ENCODE measurements around the gene LIPA. TPM values are rescaled to one million over a fixed set of nuclear protein-coding genes. Genes with fewer than 3 reads are reported as not detected.

The LIPA gene
- total and polyA plus RNA-seq, 9 of the 15 experiments (the other 6 are each of a cell fraction or from before 2014, with no cell fraction given) = 0.07 to 0.40 (median 0.15) TPM; not detected in 1

DNA sequence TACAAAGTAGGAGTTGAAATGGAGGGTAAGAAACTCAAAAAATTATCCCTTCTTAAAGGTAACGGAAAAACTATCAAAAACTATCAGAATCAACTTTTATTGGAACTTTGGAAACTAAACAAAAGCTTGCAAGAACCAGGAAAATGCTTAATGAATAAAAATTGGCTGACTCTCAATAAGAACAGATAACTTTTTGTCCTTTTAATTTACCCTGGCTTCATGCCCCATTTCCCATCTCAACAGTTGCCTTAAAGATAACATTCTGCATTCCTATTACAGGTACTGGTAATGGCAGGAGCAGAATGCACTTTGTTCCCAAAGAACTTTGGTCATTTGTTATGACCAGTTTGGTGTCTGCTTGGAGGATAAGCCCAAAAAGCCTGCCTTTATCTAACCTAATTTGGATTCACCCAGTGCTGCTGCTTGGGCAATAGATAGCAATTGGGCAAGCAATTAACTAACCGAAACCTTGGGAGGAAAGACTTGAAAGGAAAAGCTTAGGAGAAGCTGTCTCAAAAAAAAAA is 62.3 kb downstream of the LIPA start:
- ChIA-PET CTCF (ENCODE audit: low intra/inter-chr PET ratio) (no interaction called here), POLR2A (no interaction called here)
- 3% methylated on average over 2 of the region's 2 CpGs for WGBS (ENCODE audit: insufficient coverage, low coverage, missing lambda C conversion rate)
- H3K4me1 ChIP-seq (replicated peaks in 1 of 2; ENCODE audit: control insufficient read depth in 2 of 2, insufficient read depth in 2 of 2, low read length in 2 of 2) = no peaks in the 10 kb centered on the region
- no peaks in the 10 kb centered on the region for H4K20me1 ChIP-seq (replicated peaks; ENCODE audit: control insufficient read depth, insufficient read depth, low read length)
- no TSS peak for BruUV-seq (replicated peaks)
- H3K27ac ChIP-seq (ENCODE audit: extremely low read depth, low read depth, low read length) = no peak overlapping the region
- no peak overlapping the region for H3K4me3 ChIP-seq
- no peak overlapping the region for H3K4me2 ChIP-seq (ENCODE audit: insufficient read depth, low read length)
- H3K27me3 ChIP-seq (ENCODE audit: control insufficient read depth in 2 of 2, insufficient read depth in 2 of 2, low read length in 2 of 2) = no peaks in the 10 kb centered on the region
- no peaks in the 10 kb centered on the region for H3K9me1 ChIP-seq (ENCODE audit: control insufficient read depth, insufficient read depth, low read length)
- in situ Hi-C loops (cut with MboI) = no loop called here
- no peak overlapping the region for H2AFZ ChIP-seq (ENCODE audit: low read depth, low read length)
- H3K9me3 ChIP-seq (replicated peaks; ENCODE audit: control insufficient read depth, insufficient read depth, low read depth, low read length) = no peaks in the 10 kb centered on the region
- intact Hi-C loops (cut with micrococcal nuclease) = no loop called here
- no peak for ATAC-seq
- FAIRE-seq = no peak
- H3K79me2 ChIP-seq (ENCODE audit: control insufficient read depth, insufficient read depth, low read length) = no peaks in the 10 kb centered on the region
- no peak for DNase-seq (ENCODE audit: extremely low read depth in 1 of 4, low spot score in 3 of 4)
- no peak overlapping the region for H3K9ac ChIP-seq (ENCODE audit: insufficient read depth in 1 of 2, low read depth in 2 of 2, low read length in 2 of 2)
- H3K36me3 ChIP-seq (ENCODE audit: control insufficient read depth, insufficient read depth, low read length) = no peaks in the 10 kb centered on the region
- TF ChIP-seq GATAD2B (IDR thresholded peaks at IDR 0.05; ENCODE audit: borderline replicate concordance) (no peak), BHLHE40 (IDR thresholded peaks at IDR 0.05; ENCODE audit: low read length) (no peak), NRF1 (conservative IDR thresholded peaks at IDR 0.05 in 1 of 2, IDR thresholded peaks at IDR 0.05 in 1 of 2) (no peak), ZNF217 (CRISPR knock-in tag; IDR thresholded peaks at IDR 0.05) (no peak), BRF1 (IDR thresholded peaks at IDR 0.05; ENCODE audit: borderline replicate concordance, extremely low read depth, insufficient read length) (no peak), TAF1 (IDR thresholded peaks at IDR 0.05; ENCODE audit: control insufficient read depth, extremely low read depth, insufficient read depth, low read length, severe bottlenecking) (no peak), MIER1 (IDR thresholded peaks at IDR 0.05; ENCODE audit: low read depth) (no peak), CEBPB (tag; IDR thresholded peaks at IDR 0.05) (no peak), CBX2 (IDR thresholded peaks at IDR 0.05; ENCODE audit: insufficient read depth, low read length, poor library complexity, severe bottlenecking) (no peak), JUNB (CRISPR knock-in tag; conservative IDR thresholded peaks at IDR 0.05) (no peak)
- TF ChIP-seq, protein P1, sequence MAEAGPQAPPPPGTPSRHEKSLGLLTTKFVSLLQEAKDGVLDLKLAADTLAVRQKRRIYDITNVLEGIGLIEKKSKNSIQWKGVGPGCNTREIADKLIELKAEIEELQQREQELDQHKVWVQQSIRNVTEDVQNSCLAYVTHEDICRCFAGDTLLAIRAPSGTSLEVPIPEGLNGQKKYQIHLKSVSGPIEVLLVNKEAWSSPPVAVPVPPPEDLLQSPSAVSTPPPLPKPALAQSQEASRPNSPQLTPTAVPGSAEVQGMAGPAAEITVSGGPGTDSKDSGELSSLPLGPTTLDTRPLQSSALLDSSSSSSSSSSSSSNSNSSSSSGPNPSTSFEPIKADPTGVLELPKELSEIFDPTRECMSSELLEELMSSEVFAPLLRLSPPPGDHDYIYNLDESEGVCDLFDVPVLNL (CRISPR knock-in tag; IDR thresholded peaks at IDR 0.05; ENCODE audit: low read depth) = no peak
- TF ChIP-seq, protein P2, sequence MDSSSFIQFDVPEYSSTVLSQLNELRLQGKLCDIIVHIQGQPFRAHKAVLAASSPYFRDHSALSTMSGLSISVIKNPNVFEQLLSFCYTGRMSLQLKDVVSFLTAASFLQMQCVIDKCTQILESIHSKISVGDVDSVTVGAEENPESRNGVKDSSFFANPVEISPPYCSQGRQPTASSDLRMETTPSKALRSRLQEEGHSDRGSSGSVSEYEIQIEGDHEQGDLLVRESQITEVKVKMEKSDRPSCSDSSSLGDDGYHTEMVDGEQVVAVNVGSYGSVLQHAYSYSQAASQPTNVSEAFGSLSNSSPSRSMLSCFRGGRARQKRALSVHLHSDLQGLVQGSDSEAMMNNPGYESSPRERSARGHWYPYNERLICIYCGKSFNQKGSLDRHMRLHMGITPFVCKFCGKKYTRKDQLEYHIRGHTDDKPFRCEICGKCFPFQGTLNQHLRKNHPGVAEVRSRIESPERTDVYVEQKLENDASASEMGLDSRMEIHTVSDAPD (CRISPR knock-in tag; IDR thresholded peaks at IDR 0.05) = no peak
- TF ChIP-seq, protein P3, sequence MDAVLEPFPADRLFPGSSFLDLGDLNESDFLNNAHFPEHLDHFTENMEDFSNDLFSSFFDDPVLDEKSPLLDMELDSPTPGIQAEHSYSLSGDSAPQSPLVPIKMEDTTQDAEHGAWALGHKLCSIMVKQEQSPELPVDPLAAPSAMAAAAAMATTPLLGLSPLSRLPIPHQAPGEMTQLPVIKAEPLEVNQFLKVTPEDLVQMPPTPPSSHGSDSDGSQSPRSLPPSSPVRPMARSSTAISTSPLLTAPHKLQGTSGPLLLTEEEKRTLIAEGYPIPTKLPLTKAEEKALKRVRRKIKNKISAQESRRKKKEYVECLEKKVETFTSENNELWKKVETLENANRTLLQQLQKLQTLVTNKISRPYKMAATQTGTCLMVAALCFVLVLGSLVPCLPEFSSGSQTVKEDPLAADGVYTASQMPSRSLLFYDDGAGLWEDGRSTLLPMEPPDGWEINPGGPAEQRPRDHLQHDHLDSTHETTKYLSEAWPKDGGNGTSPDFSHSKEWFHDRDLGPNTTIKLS (IDR thresholded peaks at IDR 0.05; ENCODE audit: borderline replicate concordance, low read depth) = no peak
- TF ChIP-seq, protein P4, sequence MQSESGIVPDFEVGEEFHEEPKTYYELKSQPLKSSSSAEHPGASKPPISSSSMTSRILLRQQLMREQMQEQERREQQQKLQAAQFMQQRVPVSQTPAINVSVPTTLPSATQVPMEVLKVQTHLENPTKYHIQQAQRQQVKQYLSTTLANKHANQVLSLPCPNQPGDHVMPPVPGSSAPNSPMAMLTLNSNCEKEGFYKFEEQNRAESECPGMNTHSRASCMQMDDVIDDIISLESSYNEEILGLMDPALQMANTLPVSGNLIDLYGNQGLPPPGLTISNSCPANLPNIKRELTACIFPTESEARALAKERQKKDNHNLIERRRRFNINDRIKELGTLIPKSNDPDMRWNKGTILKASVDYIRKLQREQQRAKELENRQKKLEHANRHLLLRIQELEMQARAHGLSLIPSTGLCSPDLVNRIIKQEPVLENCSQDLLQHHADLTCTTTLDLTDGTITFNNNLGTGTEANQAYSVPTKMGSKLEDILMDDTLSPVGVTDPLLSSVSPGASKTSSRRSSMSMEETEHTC (IDR thresholded peaks at IDR 0.05) = no peak

Measured in K562 (cell line).